ENCODE results near the gene VEPH1. TPM values are rescaled to one million over a fixed set of nuclear protein-coding genes. Genes with fewer than 3 reads are reported as not detected.

The VEPH1 gene
- total RNA-seq, 1 donor from 2014 or later: 10.3 TPM

- H3K4me1 Mint-ChIP-seq (ENCODE audit: unreplicated experiment): peaks cover 22% of the 10 kb centered on the region
- TF ChIP-seq CTCF (IDR thresholded peaks at IDR 0.05; ENCODE audit: unreplicated experiment): no peak
- no peaks in the 10 kb centered on the region for H3K36me3 Mint-ChIP-seq (ENCODE audit: low read depth, unreplicated experiment)
- no peak overlapping the region for H3K4me3 Mint-ChIP-seq (ENCODE audit: unreplicated experiment)
- peak overlapping the region; percentile 96 for H3K27ac Mint-ChIP-seq (ENCODE audit: unreplicated experiment)
- DNase-seq (ENCODE audit: low spot score): peak; percentile 31
- H3K27me3 Mint-ChIP-seq (ENCODE audit: unreplicated experiment): peaks cover 2% of the 10 kb centered on the region
- H3K9me3 Mint-ChIP-seq (ENCODE audit: unreplicated experiment): no peaks in the 10 kb centered on the region
Measured at GRCh38 chr3:157335233-157336076, 167.8 kb downstream of the VEPH1 start.

GRCh38 chr3:157333551-157333991 lies 169.6 kb downstream of the VEPH1 start:
- DNase-seq (ENCODE audit: low spot score): no peak
- Mint-ChIP-seq H3K27ac (ENCODE audit: unreplicated experiment) (no peak overlapping the region), H3K4me1 (ENCODE audit: unreplicated experiment) (peaks cover 22% of the 10 kb centered on the region), H3K36me3 (ENCODE audit: low read depth, unreplicated experiment) (no peaks in the 10 kb centered on the region), H3K9me3 (ENCODE audit: unreplicated experiment) (no peaks in the 10 kb centered on the region), H3K4me3 (ENCODE audit: unreplicated experiment) (no peak overlapping the region), H3K27me3 (ENCODE audit: unreplicated experiment) (peaks cover 2% of the 10 kb centered on the region)
- TF ChIP-seq CTCF (IDR thresholded peaks at IDR 0.05; ENCODE audit: unreplicated experiment): no peak

GRCh38 chr3:157330206-157330605 lies 173.0 kb downstream of the VEPH1 start:
- Mint-ChIP-seq H3K9me3 (ENCODE audit: unreplicated experiment) (no peaks in the 10 kb centered on the region), H3K4me1 (ENCODE audit: unreplicated experiment) (peaks cover 8% of the 10 kb centered on the region), H3K4me3 (ENCODE audit: unreplicated experiment) (no peak overlapping the region), H3K36me3 (ENCODE audit: low read depth, unreplicated experiment) (no peaks in the 10 kb centered on the region), H3K27ac (ENCODE audit: unreplicated experiment) (no peak overlapping the region), H3K27me3 (ENCODE audit: unreplicated experiment) (peaks cover 2% of the 10 kb centered on the region)
- DNase-seq (ENCODE audit: low spot score): no peak
- no peak for TF ChIP-seq CTCF (IDR thresholded peaks at IDR 0.05; ENCODE audit: unreplicated experiment)

GRCh38 chr3:157329551-157329950 lies 173.7 kb downstream of the VEPH1 start:
- Mint-ChIP-seq H3K27ac (ENCODE audit: unreplicated experiment) (no peak overlapping the region), H3K36me3 (ENCODE audit: low read depth, unreplicated experiment) (no peaks in the 10 kb centered on the region), H3K27me3 (ENCODE audit: unreplicated experiment) (peaks cover under 1% of the 10 kb centered on the region), H3K4me3 (ENCODE audit: unreplicated experiment) (no peak overlapping the region), H3K4me1 (ENCODE audit: unreplicated experiment) (peaks cover 3% of the 10 kb centered on the region), H3K9me3 (ENCODE audit: unreplicated experiment) (no peaks in the 10 kb centered on the region)
- no peak for DNase-seq (ENCODE audit: low spot score)
- TF ChIP-seq CTCF (IDR thresholded peaks at IDR 0.05; ENCODE audit: unreplicated experiment): no peak

- Mint-ChIP-seq H3K27me3 (ENCODE audit: unreplicated experiment) (no peaks in the 10 kb centered on the region), H3K27ac (ENCODE audit: unreplicated experiment) (no peak overlapping the region), H3K4me1 (ENCODE audit: unreplicated experiment) (no peaks in the 10 kb centered on the region), H3K4me3 (ENCODE audit: unreplicated experiment) (no peak overlapping the region), H3K36me3 (ENCODE audit: low read depth, unreplicated experiment) (no peaks in the 10 kb centered on the region), H3K9me3 (ENCODE audit: unreplicated experiment) (no peaks in the 10 kb centered on the region)
- no peak for TF ChIP-seq CTCF (IDR thresholded peaks at IDR 0.05; ENCODE audit: unreplicated experiment)
- no peak for DNase-seq (ENCODE audit: low spot score)
Measured at GRCh38 chr3:157327837-157328236, 175.4 kb downstream of the VEPH1 start.

Data from endothelial cell (in vitro differentiated cells).